HG03095 (cell line): Measurements from ENCODE around the gene CCR3.

Source experiments
- ATAC-seq: cut with Tn5 transposase; IDR thresholded peaks from one replicate; pipeline ENCODE4 v1.9.1; 2021; ENCODE audit warnings: moderate library complexity; ENCODE audit not compliant: unreplicated experiment

The CCR3 gene

GRCh38 chr3:46218196-46218709 lies 24.0 kb upstream of the CCR3 start:
- ATAC-seq = no peak

DNA sequence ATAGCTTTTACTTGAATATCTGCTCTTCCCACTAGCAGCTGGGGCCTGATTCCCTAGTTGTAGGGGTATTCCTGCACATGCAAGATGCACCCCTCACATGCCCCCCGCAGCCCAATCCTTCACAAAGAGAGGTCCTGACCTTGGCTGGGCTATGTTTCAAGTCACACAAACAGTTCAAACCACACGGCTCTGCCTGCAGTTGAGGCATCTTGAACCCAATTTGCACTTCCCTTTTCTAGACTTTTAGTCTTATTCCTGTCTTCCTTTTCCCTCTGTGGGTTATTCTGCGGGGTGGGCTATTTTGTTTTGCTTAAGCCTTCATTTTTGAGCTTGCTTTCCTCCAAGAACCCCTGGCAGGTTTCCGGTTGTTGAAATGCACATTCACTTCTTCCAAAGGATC lies 20.9 kb upstream of the CCR3 start:
- ATAC-seq = no peak

- ATAC-seq = no peak
Observed at GRCh38 chr3:46221938-46222337, 20.3 kb upstream of the CCR3 start.

DNA sequence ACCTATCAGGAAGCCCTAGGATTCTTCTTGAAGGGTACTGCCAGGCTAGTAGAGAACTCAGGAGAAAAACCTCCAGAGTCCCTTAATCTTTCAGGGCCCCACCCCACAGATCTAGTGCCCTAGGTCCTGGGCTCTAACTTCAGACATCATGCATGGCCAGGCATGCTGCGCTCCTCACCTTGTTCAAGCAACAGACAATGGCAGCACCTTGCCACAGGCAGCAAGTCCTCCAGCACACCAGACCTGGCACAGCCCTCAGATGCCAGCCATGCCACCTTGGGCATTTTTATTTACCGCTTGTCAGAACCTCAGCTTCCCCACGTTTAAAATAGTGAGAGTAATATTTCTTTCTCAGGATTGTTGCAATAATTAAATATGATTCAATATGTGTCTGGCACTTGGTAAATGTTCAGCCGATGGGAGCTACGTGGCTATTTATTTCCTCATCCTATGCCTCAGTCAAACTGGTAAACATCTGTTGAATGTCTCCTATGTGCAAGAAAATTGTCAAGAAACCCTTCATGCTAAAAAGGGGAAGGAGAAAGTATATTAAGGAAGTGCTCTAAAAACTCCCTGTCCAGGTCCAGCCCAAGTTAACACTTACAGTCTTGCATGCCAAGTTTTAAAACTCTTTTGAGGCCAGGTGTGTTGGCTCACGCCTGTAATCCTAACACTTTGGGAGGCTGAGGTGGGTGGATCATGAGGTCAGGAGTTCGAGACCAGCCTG lies 19.7 kb upstream of the CCR3 start:
- no peak for ATAC-seq

DNA sequence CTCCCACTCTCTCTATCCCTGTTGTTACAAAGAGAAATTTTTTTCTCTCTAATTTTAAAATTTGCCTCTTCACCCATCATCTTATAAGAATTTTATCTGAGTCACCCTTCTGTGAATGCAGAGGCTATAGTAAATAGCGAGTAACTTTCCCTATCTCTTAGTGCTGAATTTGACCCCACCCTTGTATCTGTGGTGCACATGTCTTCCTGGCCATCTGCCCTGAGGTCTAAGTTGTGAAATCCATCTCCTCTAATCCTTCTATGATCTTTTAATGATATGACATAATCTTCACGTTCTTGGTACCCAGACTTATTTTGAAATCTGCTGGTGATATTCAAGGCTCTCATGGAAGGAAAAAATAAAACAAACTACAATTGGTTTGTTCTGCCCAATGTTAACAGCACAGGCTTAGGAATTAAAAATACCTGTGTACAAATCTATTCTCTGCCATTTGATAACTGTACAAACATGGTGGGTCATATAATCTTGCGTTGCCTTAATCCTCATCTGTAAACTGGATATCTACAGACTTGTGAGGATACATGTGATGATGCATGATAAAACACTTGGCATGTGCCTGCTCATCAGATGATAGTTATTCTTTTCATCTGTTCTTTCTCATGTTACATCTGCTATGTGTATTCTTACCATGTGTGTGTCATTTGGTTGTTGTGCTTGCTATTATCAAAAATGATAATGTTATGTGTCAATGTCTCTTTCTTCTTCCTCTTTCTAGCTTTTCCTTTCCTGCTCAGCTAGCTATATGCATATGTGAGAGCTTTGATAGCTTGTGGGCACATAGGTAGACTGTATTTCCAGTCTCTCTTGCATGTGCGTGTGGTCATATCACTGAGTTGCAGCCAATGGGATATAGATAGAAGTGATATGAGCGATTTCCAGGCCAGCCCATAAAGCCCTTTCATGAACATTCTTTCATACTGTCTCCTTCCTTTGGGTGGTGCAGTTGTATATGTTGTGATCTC lies 13.7 kb upstream of the CCR3 start:
- ATAC-seq = no peak

- no peak for ATAC-seq
Observed at GRCh38 chr3:46231323-46231722, 10.9 kb upstream of the CCR3 start.

DNA sequence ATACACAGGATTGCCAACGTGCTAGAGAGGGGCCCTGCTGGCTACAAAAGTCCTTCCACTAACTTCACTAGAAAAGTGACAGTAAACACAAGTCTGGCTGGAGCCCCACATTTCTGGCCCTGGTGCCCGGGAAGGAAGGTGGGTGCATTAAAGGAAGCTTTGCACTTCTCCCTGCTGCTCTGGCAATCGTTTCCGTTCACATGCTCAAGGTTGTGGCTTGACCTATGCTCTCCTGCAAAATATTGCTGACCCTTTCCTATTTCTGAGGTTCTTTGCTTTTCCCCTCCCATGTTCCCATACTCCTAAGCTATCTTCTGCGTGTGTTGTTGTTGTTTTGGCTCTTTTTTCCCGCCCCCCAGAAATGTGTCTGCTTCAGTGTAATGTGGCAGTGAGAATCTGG lies 9.1 kb upstream of the CCR3 start:
- ATAC-seq = no peak

DNA sequence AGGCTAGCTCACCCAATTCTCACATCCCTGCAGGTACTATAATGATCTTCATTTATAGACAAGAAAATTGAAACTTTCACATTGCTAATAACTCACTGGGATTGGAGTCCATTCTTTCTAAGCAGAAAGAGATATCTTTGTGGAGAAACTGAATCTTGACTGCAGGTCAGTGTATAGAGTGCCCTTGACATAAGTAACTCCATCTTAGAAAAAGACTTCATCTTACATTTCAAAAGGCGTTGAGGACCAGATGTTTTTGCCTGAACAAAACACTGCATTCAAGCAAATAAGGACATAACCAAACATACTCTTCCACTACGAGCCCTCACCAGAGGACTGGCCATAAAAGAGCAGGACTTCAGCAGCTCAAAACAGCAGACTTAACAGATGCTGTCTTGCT lies 6.8 kb upstream of the CCR3 start:
- no peak for ATAC-seq

GRCh38 chr3:46236294-46237054 lies 5.8 kb upstream of the CCR3 start:
- no peak for ATAC-seq

GRCh38 chr3:46238386-46238785 lies 3.9 kb upstream of the CCR3 start:
- ATAC-seq = no peak

DNA sequence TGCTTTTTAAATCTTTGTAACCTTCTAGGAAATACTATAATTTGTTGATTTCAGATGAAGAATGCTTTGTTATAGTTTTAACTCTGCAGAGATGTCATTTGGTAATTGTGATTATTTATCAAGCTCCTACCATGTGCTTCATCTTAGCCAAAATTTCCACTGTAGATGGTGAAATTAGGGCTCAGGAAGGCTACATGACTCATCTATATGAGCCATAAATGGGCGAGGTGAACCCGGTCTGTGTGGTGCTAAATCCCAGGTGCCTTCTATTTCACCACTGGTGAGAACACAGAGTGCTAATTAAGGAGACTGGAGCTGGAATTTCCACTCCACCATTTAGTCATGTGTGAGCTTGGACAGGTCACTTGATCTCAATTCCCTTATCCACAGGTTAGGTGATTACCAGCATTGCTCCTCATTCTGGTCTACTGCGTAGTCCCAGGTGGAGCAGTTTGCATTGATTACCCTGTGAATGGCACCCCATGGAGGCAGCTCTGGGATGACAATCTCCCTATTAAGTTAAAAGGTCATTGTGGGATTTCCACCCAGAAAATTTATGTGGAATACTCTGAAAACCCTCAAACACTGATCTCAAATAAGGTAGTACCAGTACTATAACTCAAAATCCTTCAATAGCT lies 2.8 kb upstream of the CCR3 start:
- ATAC-seq = no peak

DNA sequence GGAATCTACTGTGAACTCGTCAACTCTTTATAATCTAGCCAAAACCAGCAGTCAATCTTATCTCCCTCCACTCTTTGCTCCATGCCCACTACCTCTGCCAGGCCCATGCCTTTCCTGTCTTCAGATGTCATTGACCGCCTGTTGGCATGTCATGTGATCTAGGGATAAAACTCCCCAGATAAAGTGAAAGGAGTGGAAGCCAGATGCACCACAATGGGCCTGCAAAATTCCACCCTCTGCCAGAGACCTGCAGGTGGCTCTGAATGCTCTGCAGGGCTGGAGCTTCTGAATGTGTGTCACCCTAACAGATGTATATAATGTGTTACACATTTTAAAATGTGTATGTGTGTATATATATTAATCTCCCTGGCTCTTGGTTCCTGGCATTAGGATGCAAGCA lies 2.3 kb upstream of the CCR3 start:
- no peak for ATAC-seq

- ATAC-seq = no peak
Observed at GRCh38 chr3:46243560-46243959, 1.3 kb downstream of the CCR3 start.

DNA sequence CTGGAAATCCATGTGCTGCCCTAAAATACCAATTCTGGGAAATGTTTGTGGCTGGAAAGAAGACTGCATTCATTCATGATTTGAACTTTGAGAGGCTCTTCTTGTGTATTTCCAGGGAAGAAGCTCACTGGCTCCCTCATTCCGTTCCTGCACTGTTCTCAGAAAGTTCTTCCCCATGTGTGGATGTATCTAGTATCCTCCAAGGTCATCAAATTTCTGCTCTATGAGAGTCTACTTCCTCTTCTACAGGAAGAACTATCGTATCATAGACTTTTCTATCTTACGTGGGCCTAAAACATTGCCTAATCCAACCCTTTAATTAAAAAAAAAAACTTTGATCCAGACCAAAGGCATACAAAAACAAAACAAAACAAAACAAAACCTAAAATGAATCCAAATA lies 2.9 kb downstream of the CCR3 start:
- no peak for ATAC-seq

DNA sequence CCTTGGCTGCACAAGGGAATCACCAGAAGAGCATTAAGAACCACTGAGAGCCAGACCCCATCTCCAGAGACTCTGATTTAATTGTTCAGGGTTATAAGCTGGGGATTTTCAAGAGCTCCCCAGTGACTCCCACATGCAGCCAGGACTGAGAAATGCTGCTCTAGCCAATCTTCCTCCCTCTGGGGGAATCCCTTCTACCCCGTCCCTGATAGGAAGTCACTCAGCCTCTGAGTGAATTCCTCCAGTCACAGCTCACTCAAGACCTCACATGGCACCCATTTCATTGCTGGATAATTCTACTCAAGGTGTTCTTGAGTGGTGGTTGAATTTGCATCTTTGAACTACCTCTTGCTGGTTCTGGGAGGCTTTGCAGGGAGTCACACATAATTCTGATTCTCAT lies 10.7 kb downstream of the CCR3 start:
- no peak for ATAC-seq

GRCh38 chr3:46258525-46258924 lies 16.3 kb downstream of the CCR3 start:
- ATAC-seq = no peak

GRCh38 chr3:46261926-46262594 lies 19.8 kb downstream of the CCR3 start:
- ATAC-seq = no peak

- ATAC-seq = no peak
Observed at GRCh38 chr3:46264002-46264401, 21.7 kb downstream of the CCR3 start.

GRCh38 chr3:46266598-46266997 lies 24.3 kb downstream of the CCR3 start:
- ATAC-seq = no peak

- no peak for ATAC-seq
Observed at GRCh38 chr3:46269556-46269955, 27.3 kb downstream of the CCR3 start.
